ENCODE measurements around the gene FNTB. TPM values are rescaled to one million over a fixed set of nuclear protein-coding genes. Genes with fewer than 3 reads are reported as not detected.

Gene FNTB
- total RNA-seq, 1 donor from 2014 or later: 18.0 TPM

- Histone ChIP-seq H3K36me3 (ENCODE audit: control insufficient read depth, insufficient read depth, low read length) (no peaks in the 10 kb centered on the region), H3K4me3 (ENCODE audit: low read depth, low read length) (no peak overlapping the region), H3K27me3 (ENCODE audit: control insufficient read depth, insufficient read depth, low read length) (no peaks in the 10 kb centered on the region)
- DNase-seq (ENCODE audit: low read depth): no peak
- TF ChIP-seq CTCF (IDR thresholded peaks at IDR 0.05; ENCODE audit: insufficient read depth, low read length, poor library complexity, severe bottlenecking): no peak
Measured at GRCh38 chr14:64990296-64990695, 3.6 kb downstream of the FNTB start.

- Histone ChIP-seq H3K4me3 (ENCODE audit: low read depth, low read length) (no peak overlapping the region), H3K36me3 (ENCODE audit: control insufficient read depth, insufficient read depth, low read length) (no peaks in the 10 kb centered on the region), H3K27me3 (ENCODE audit: control insufficient read depth, insufficient read depth, low read length) (no peaks in the 10 kb centered on the region)
- no peak for DNase-seq (ENCODE audit: low read depth)
- TF ChIP-seq CTCF (IDR thresholded peaks at IDR 0.05; ENCODE audit: insufficient read depth, low read length, poor library complexity, severe bottlenecking): no peak
Measured at GRCh38 chr14:64990939-64991338, 4.2 kb downstream of the FNTB start.

GRCh38 chr14:64992328-64992885, 5.7 kb downstream of the FNTB start:
- no peaks in the 10 kb centered on the region for H3K36me3 ChIP-seq (ENCODE audit: control insufficient read depth, insufficient read depth, low read length)
- no peak for TF ChIP-seq CTCF (IDR thresholded peaks at IDR 0.05; ENCODE audit: insufficient read depth, low read length, poor library complexity, severe bottlenecking)

GRCh38 chr14:64993266-64993930, 6.7 kb downstream of the FNTB start:
- TF ChIP-seq CTCF (IDR thresholded peaks at IDR 0.05; ENCODE audit: insufficient read depth, low read length, poor library complexity, severe bottlenecking): no peak
- Histone ChIP-seq H3K27me3 (ENCODE audit: control insufficient read depth, insufficient read depth, low read length) (no peaks in the 10 kb centered on the region), H3K4me3 (ENCODE audit: low read depth, low read length) (no peak overlapping the region), H3K36me3 (ENCODE audit: control insufficient read depth, insufficient read depth, low read length) (no peaks in the 10 kb centered on the region)
- DNase-seq (ENCODE audit: low read depth): no peak

More at GRCh38 chr14:64992328-64992885, 5.7 kb downstream of the FNTB start:
- H3K4me3 ChIP-seq (ENCODE audit: low read depth, low read length): no peak overlapping the region
- no peaks in the 10 kb centered on the region for H3K27me3 ChIP-seq (ENCODE audit: control insufficient read depth, insufficient read depth, low read length)
- DNase-seq (ENCODE audit: low read depth): no peak

GRCh38 chr14:64994540-64994939, 7.8 kb downstream of the FNTB start:
- no peak for TF ChIP-seq CTCF (IDR thresholded peaks at IDR 0.05; ENCODE audit: insufficient read depth, low read length, poor library complexity, severe bottlenecking)
- Histone ChIP-seq H3K4me3 (ENCODE audit: low read depth, low read length) (no peak overlapping the region), H3K36me3 (ENCODE audit: control insufficient read depth, insufficient read depth, low read length) (no peaks in the 10 kb centered on the region), H3K27me3 (ENCODE audit: control insufficient read depth, insufficient read depth, low read length) (no peaks in the 10 kb centered on the region)
- DNase-seq (ENCODE audit: low read depth): no peak

GRCh38 chr14:64995291-64995690, 8.6 kb downstream of the FNTB start:
- Histone ChIP-seq H3K4me3 (ENCODE audit: low read depth, low read length) (no peak overlapping the region), H3K36me3 (ENCODE audit: control insufficient read depth, insufficient read depth, low read length) (no peaks in the 10 kb centered on the region), H3K27me3 (ENCODE audit: control insufficient read depth, insufficient read depth, low read length) (no peaks in the 10 kb centered on the region)
- no peak for DNase-seq (ENCODE audit: low read depth)
- no peak for TF ChIP-seq CTCF (IDR thresholded peaks at IDR 0.05; ENCODE audit: insufficient read depth, low read length, poor library complexity, severe bottlenecking)

All from kidney epithelial cell (primary cell).